Measurements from ENCODE around the gene ARL11.

DNA sequence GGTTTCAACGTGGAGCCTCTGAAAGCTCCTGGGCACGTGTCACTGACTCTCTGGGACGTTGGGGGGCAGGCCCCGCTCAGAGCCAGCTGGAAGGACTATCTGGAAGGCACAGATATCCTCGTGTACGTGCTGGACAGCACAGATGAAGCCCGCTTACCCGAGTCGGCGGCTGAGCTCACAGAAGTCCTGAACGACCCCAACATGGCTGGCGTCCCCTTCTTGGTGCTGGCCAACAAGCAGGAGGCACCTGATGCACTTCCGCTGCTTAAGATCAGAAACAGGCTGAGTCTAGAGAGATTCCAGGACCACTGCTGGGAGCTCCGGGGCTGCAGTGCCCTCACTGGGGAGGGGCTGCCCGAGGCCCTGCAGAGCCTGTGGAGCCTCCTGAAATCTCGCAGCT is 2.3 kb downstream of the ARL11 start:
- TF ChIP-seq, protein P1, sequence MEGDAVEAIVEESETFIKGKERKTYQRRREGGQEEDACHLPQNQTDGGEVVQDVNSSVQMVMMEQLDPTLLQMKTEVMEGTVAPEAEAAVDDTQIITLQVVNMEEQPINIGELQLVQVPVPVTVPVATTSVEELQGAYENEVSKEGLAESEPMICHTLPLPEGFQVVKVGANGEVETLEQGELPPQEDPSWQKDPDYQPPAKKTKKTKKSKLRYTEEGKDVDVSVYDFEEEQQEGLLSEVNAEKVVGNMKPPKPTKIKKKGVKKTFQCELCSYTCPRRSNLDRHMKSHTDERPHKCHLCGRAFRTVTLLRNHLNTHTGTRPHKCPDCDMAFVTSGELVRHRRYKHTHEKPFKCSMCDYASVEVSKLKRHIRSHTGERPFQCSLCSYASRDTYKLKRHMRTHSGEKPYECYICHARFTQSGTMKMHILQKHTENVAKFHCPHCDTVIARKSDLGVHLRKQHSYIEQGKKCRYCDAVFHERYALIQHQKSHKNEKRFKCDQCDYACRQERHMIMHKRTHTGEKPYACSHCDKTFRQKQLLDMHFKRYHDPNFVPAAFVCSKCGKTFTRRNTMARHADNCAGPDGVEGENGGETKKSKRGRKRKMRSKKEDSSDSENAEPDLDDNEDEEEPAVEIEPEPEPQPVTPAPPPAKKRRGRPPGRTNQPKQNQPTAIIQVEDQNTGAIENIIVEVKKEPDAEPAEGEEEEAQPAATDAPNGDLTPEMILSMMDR (IDR thresholded peaks at IDR 0.05): no peak
- no peak for TF ChIP-seq POLR2A (IDR thresholded peaks at IDR 0.05)

All from testis (tissue), 2 donors.